ENCODE data around the gene STXBP6. TPM values are rescaled to one million over a fixed set of nuclear protein-coding genes. Genes with fewer than 3 reads are reported as not detected.
A peak's percentile ranks its signal among the peaks of the same experiment; 100 is the strongest.
"Not testable (repeated sequence)": the region's sequence is repeated elsewhere in the genome, so short reads cannot be mapped to it uniquely, and the experiment has no call there.

Gene STXBP6
- total RNA-seq, 2 donors from 2014 or later: 0.49 TPM; not detected in 1

DNA sequence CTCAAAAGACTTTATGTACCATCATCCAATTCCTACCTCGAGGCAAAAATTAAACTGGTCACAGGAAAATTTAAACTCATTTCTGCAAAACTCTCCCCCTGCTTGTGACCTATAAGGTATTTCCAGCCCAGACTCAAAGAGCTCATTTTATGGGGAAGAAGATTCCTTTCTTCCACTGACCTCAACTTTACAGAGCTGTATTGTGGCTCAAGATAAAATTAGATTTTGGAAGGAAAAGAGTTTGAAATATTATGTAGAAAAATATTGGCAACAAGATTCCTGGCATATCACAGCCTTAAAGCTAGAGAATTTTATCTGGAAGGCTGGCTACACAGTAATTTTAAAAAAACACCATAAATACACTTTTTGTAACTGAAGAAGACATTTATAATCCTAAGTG is 91.7 kb downstream of the STXBP6 start:
- ATAC-seq (no peak), DNase-seq (ENCODE audit: low spot score in 2 of 2) (no peak)
- no peaks in the 10 kb centered on the region for H3K36me3 Mint-ChIP-seq
- no peak overlapping the region for H3K27ac Mint-ChIP-seq
- H3K9me3 Mint-ChIP-seq: no peaks in the 10 kb centered on the region

DNA sequence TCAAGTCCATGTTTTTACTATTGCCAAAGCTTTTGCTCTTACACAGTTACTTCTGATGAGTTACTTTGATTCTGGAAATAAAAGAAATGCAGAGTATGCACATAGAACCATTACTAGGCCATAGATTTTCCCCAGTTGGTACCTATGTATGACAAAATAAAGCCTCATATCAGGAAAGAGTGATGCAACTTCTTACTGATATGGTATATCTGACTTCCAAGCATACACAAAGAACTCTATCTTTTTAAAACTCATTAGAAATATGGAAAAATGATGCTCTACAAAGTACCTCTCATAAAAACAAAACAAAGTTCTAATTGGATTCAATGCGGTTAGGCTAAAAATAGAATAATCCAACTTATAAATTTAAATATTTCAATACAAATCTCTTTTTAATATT is 92.1 kb downstream of the STXBP6 start:
- no peak for ATAC-seq
- H3K27ac Mint-ChIP-seq: no peak overlapping the region
- H3K9me3 Mint-ChIP-seq: no peaks in the 10 kb centered on the region
- H3K36me3 Mint-ChIP-seq: no peaks in the 10 kb centered on the region
- DNase-seq (ENCODE audit: low spot score in 2 of 2): no peak

- no peak overlapping the region for H3K27ac Mint-ChIP-seq
- ATAC-seq: no peak
- H3K36me3 Mint-ChIP-seq: no peaks in the 10 kb centered on the region
- no peaks in the 10 kb centered on the region for H3K9me3 Mint-ChIP-seq
- DNase-seq (ENCODE audit: low spot score in 2 of 2): no peak
These were observed 93.8 kb downstream of the STXBP6 start for GRCh38 chr14:24956104-24956503.

- ATAC-seq (no peak), DNase-seq (ENCODE audit: low spot score in 2 of 2) (no peak)
- Mint-ChIP-seq H3K9me3 (no peaks in the 10 kb centered on the region), H3K27ac (no peak overlapping the region), H3K36me3 (no peaks in the 10 kb centered on the region)
These were observed 95.3 kb downstream of the STXBP6 start for GRCh38 chr14:24954700-24955037.

DNA sequence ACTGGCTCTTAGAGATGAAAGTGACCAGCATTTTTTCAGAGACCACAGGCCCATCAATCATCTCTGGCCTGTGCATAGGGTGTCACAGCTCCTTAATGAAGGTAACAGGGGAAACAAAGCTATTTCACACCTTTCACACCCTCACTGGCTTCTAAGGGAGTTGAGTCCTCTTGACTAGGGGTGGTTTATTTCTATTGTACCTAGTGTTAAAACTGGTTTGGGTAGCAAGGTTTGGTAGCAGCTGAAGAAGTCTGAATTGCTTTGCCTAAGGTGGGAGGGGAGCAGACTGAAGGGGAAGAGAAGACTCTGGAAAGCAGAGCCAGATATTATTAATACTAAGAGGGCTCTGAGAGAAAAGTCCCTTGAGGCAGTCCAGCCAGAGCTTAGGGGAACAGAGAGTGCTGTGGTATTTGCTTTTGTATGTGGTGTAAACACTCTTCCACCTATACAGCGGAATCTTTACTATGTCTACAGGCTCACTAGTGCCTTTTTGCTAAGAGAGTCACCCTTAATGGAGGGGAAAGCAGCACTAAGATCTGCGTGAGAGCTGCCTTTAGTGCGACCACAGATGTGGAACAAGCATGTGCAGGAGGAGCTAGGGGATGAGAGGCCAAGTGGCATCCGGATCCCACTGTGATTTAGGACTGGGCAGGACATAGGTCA is 95.8 kb downstream of the STXBP6 start:
- Mint-ChIP-seq H3K9me3 (no peaks in the 10 kb centered on the region), H3K36me3 (no peaks in the 10 kb centered on the region), H3K27ac (peak overlapping the region in 1 of 2 donors; percentile 30)
- ATAC-seq (no peak), DNase-seq (ENCODE audit: low spot score in 2 of 2) (no peak)

- ATAC-seq (no peak), DNase-seq (ENCODE audit: low spot score in 2 of 2) (no peak)
- no peak overlapping the region for H3K27ac Mint-ChIP-seq
- no peaks in the 10 kb centered on the region for H3K9me3 Mint-ChIP-seq
- no peaks in the 10 kb centered on the region for H3K36me3 Mint-ChIP-seq
These were observed 96.9 kb downstream of the STXBP6 start for GRCh38 chr14:24952851-24953666.

DNA sequence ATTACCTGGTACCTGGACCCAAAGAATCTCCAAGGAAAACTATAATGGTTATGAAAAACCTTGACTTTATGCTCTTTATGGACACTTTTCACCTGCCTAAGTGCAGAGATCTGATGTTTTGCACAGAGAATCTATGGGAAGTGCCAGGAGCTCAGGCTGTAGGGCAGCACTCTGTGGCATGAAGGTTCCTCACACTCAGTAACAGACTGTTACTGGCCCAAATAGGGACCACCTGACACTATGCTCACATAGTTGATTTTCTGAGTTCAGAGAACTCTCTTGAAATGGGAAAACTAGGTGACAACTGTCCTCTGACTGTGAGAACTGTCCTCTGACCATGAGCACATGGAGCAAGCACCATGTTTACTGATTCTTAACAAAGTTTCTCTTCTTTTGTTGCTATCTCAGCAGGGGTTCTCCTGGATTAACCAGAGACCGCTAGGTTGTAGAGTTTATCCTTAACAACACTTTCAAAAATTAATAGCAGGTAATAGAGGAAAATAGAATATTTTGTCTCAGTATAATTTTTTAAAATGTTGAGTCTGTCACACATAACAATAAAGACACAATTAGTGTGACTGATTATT is 101.6 kb downstream of the STXBP6 start:
- Mint-ChIP-seq H3K9me3 (no peaks in the 10 kb centered on the region), H3K36me3 (no peaks in the 10 kb centered on the region), H3K27ac (no peak overlapping the region)
- DNase-seq (ENCODE audit: low spot score in 2 of 2) (no peak), ATAC-seq (no peak)

- DNase-seq (ENCODE audit: low spot score in 2 of 2) (no peak), ATAC-seq (no peak)
- Mint-ChIP-seq H3K9me3 (no peaks in the 10 kb centered on the region), H3K27ac (no peak overlapping the region), H3K36me3 (no peaks in the 10 kb centered on the region)
These were observed 102.8 kb downstream of the STXBP6 start for GRCh38 chr14:24947131-24947530.

GRCh38 chr14:24944800-24945199 is 105.1 kb downstream of the STXBP6 start:
- no peaks in the 10 kb centered on the region for H3K9me3 Mint-ChIP-seq
- DNase-seq (ENCODE audit: low spot score in 2 of 2) (no peak), ATAC-seq (no peak)
- no peak overlapping the region for H3K27ac Mint-ChIP-seq
- H3K36me3 Mint-ChIP-seq: no peaks in the 10 kb centered on the region

DNA sequence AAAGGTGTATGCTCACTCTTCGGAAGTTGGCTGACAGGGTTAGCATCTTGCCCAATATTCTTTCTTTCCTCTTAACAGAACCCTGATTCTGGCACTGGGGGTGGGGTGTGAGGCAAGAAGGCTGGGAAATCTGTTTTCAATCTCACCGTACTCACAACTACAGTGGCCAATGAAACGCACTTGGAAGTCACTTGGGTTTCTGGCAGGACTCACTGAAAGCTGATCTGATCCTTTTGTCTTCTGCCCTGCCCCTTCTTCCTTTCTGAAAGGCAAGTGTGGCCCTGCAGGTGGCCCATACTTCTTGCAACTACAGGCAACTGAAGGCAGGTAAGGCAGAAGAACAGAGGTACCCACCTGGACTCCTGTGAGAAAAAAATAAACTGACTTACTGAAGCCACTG is 106.9 kb downstream of the STXBP6 start:
- Mint-ChIP-seq H3K36me3 (no peaks in the 10 kb centered on the region), H3K27ac (no peak overlapping the region), H3K9me3 (no peaks in the 10 kb centered on the region)
- no peak for ATAC-seq
- no peak for DNase-seq (ENCODE audit: low spot score in 2 of 2)

GRCh38 chr14:24941719-24942118 is 108.2 kb downstream of the STXBP6 start:
- ATAC-seq (no peak), DNase-seq (ENCODE audit: low spot score in 2 of 2) (no peak)
- Mint-ChIP-seq H3K36me3 (no peaks in the 10 kb centered on the region), H3K27ac (no peak overlapping the region), H3K9me3 (no peaks in the 10 kb centered on the region)

DNA sequence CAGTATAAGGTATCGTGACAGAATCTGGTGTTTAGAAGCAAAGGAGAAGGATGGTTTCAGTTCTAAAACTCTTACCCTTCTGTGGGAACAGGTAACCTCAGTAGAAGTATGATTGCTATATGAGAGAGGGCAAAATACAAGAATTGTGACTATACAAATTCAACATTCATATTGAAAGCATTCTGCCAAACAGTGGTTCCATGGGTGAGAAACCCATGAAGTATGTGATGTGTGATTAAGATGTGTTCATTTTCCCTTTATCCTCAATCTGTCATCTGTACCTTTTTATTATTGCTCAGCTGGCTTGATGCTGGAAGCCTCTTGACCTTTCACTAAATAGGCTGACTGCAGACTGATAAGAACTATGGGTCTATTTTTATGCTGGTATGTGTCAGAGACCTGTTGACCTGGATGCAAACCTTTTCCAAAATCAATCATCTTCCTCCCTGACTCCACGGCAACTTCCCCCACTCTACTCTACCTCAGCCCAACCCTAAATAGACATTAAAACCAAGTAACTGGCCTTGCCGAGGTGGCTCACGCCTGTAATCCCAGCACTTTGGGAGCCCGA is 109.6 kb downstream of the STXBP6 start:
- ATAC-seq: peak; percentile 24 to 81
- H3K27ac Mint-ChIP-seq: no peak overlapping the region
- no peaks in the 10 kb centered on the region for H3K36me3 Mint-ChIP-seq
- no peak for DNase-seq (ENCODE audit: low spot score in 2 of 2)
- H3K9me3 Mint-ChIP-seq: no peaks in the 10 kb centered on the region

GRCh38 chr14:24938593-24938992 is 111.4 kb downstream of the STXBP6 start:
- H3K27ac Mint-ChIP-seq: no peak overlapping the region
- ATAC-seq (no peak), DNase-seq (ENCODE audit: low spot score in 2 of 2) (no peak)
- H3K36me3 Mint-ChIP-seq: no peaks in the 10 kb centered on the region
- H3K9me3 Mint-ChIP-seq: no peaks in the 10 kb centered on the region

DNA sequence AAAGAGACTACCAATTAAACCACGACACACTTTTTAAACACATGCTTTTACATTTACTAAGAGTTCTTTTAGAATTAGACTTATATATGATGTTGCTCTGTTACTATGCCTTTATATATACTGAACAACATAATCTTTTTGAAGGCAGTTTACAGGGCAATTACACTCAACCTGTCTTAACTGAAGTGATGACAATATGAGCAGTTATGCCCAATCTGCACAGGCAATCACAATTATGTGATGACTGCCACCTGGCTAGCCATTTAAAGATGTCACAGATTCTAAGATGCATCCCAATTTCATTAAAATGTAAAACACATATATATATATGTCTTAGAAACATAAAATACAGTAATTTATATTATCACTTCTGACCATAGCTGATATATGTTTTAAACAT is 112.6 kb downstream of the STXBP6 start:
- DNase-seq (ENCODE audit: low spot score in 2 of 2) (no peak), ATAC-seq (no peak)
- H3K36me3 Mint-ChIP-seq: no peaks in the 10 kb centered on the region
- H3K27ac Mint-ChIP-seq: no peak overlapping the region
- H3K9me3 Mint-ChIP-seq: no peaks in the 10 kb centered on the region

DNA sequence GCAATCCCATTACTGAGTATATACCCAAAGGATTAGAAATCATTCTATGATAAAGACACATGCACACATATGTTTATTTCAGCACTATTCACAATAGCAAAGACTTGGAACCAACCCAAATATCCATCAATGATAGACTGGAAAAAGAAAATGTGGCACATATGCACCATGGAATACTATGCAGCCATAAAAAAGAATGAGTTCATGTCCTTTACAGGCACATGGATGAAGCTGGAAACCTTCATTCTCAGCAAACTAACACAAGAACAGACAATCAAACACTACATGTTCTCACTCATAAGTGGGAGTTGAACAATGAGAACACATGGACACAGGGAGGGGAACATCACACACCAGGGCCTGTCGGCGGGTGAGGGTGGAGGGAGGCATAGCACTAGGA is 113.2 kb downstream of the STXBP6 start:
- not testable (repeated sequence) for H3K36me3 Mint-ChIP-seq; DNase-seq (ENCODE audit: low spot score in 2 of 2); H3K27ac Mint-ChIP-seq; ATAC-seq; H3K9me3 Mint-ChIP-seq

DNA sequence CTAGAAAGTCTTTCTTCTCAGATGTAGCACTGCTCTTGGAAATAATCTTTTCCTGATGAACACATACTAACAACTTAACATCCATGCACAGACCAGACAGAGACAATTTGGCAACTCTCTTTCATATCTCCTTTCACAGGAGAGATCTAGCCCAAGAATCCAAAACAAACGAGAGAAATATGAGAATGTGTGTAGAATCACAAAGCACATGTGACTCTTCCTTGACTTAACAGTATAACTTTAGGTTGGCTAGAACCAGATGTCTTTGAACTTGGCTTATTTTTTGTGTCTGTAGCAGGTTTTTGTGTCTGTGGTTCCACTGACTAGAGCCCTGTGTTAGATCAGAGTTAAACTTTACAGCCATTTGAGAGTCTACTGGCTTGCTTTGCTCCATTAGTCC is 114.2 kb downstream of the STXBP6 start:
- Mint-ChIP-seq H3K27ac (no peak overlapping the region), H3K9me3 (no peaks in the 10 kb centered on the region), H3K36me3 (no peaks in the 10 kb centered on the region)
- no peak for ATAC-seq
- no peak for DNase-seq (ENCODE audit: low spot score in 2 of 2)

DNA sequence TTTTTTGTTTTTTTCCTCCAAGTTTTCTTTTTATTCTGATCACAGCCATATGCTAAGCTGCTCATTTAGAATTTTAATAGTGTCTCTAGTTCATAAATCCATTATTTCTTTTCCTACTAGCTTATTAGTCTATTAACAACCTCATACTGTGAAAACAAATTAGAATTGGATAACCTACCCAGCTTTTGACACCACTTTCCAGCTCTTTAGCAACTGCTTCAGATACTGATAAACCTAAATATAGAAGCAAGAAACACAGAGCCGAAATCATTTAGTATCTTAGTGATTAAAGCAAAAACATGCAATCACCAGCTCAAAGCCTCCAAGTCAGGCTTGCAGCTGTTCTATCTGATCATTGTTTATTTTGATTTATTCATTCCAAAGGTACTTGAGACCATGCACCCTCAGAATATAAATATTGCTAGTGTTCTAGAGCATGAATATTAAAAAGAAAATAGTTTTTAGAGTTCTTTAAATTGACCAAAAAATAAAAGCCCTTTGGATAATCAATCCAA is 121.5 kb downstream of the STXBP6 start:
- DNase-seq (ENCODE audit: low spot score in 2 of 2) (no peak), ATAC-seq (no peak)
- H3K27ac Mint-ChIP-seq: no peak overlapping the region
- no peaks in the 10 kb centered on the region for H3K9me3 Mint-ChIP-seq
- H3K36me3 Mint-ChIP-seq: no peaks in the 10 kb centered on the region

Data from activated naive CD4-positive, alpha-beta T cell treated with anti-CD3 and anti-CD28 coated beads, Interleukin-2, amount 50 U/mL, for 72 hours (primary cell).